Measurements from ENCODE around the gene RERE. TPM values are rescaled to one million over a fixed set of nuclear protein-coding genes. Genes with fewer than 3 reads are reported as not detected.
A peak's percentile ranks its signal among the peaks of the same experiment; 100 is the strongest.

The RERE gene
- total RNA-seq, 1 donor from 2014 or later = 252 TPM

GRCh38 chr1:8676072-8676471 lies 141.4 kb downstream of the RERE start:
- Mint-ChIP-seq H3K27me3 (ENCODE audit: unreplicated experiment) (no peaks in the 10 kb centered on the region), H3K4me1 (ENCODE audit: low read depth, unreplicated experiment) (peaks cover 53% of the 10 kb centered on the region), H3K9me3 (ENCODE audit: unreplicated experiment) (peaks cover 7% of the 10 kb centered on the region), H3K36me3 (ENCODE audit: unreplicated experiment) (no peaks in the 10 kb centered on the region), H3K27ac (ENCODE audit: unreplicated experiment) (peak overlapping the region; percentile 68), H3K4me3 (ENCODE audit: unreplicated experiment) (peak overlapping the region; percentile 35)
- no peak for TF ChIP-seq CTCF (IDR thresholded peaks at IDR 0.05; ENCODE audit: partially characterized antibody, unreplicated experiment)
- DNase-seq = no peak

GRCh38 chr1:8674912-8675311 lies 142.5 kb downstream of the RERE start:
- TF ChIP-seq CTCF (IDR thresholded peaks at IDR 0.05; ENCODE audit: partially characterized antibody, unreplicated experiment) = no peak
- Mint-ChIP-seq H3K4me1 (ENCODE audit: low read depth, unreplicated experiment) (peaks cover 64% of the 10 kb centered on the region), H3K36me3 (ENCODE audit: unreplicated experiment) (no peaks in the 10 kb centered on the region), H3K4me3 (ENCODE audit: unreplicated experiment) (peak overlapping the region; percentile 70), H3K9me3 (ENCODE audit: unreplicated experiment) (peaks cover 10% of the 10 kb centered on the region), H3K27me3 (ENCODE audit: unreplicated experiment) (no peaks in the 10 kb centered on the region), H3K27ac (ENCODE audit: unreplicated experiment) (peak overlapping the region; percentile 44)
- no peak for DNase-seq

GRCh38 chr1:8674481-8674880 lies 143.0 kb downstream of the RERE start:
- H3K27me3 Mint-ChIP-seq (ENCODE audit: unreplicated experiment) = no peaks in the 10 kb centered on the region
- H3K4me1 Mint-ChIP-seq (ENCODE audit: low read depth, unreplicated experiment) = peaks cover 69% of the 10 kb centered on the region
- peaks cover 10% of the 10 kb centered on the region for H3K9me3 Mint-ChIP-seq (ENCODE audit: unreplicated experiment)
- H3K36me3 Mint-ChIP-seq (ENCODE audit: unreplicated experiment) = no peaks in the 10 kb centered on the region
- DNase-seq = no peak
- no peak for TF ChIP-seq CTCF (IDR thresholded peaks at IDR 0.05; ENCODE audit: partially characterized antibody, unreplicated experiment)
- peak overlapping the region; percentile 70 for H3K4me3 Mint-ChIP-seq (ENCODE audit: unreplicated experiment)
- peak overlapping the region; percentile 44 for H3K27ac Mint-ChIP-seq (ENCODE audit: unreplicated experiment)

GRCh38 chr1:8671306-8671917 lies 146.0 kb downstream of the RERE start:
- TF ChIP-seq CTCF (IDR thresholded peaks at IDR 0.05; ENCODE audit: partially characterized antibody, unreplicated experiment) = peak; percentile 67
- H3K9me3 Mint-ChIP-seq (ENCODE audit: unreplicated experiment) = peaks cover 9% of the 10 kb centered on the region
- H3K4me3 Mint-ChIP-seq (ENCODE audit: unreplicated experiment) = no peak overlapping the region
- no peak overlapping the region for H3K27ac Mint-ChIP-seq (ENCODE audit: unreplicated experiment)
- no peak for DNase-seq
- H3K4me1 Mint-ChIP-seq (ENCODE audit: low read depth, unreplicated experiment) = peaks cover 71% of the 10 kb centered on the region
- no peaks in the 10 kb centered on the region for H3K27me3 Mint-ChIP-seq (ENCODE audit: unreplicated experiment)
- no peaks in the 10 kb centered on the region for H3K36me3 Mint-ChIP-seq (ENCODE audit: unreplicated experiment)

GRCh38 chr1:8670371-8670818 lies 147.0 kb downstream of the RERE start:
- Mint-ChIP-seq H3K27ac (ENCODE audit: unreplicated experiment) (peak overlapping the region; percentile 25), H3K36me3 (ENCODE audit: unreplicated experiment) (no peaks in the 10 kb centered on the region), H3K9me3 (ENCODE audit: unreplicated experiment) (peaks cover 12% of the 10 kb centered on the region), H3K4me1 (ENCODE audit: low read depth, unreplicated experiment) (peaks cover 66% of the 10 kb centered on the region), H3K4me3 (ENCODE audit: unreplicated experiment) (peak overlapping the region; percentile 18), H3K27me3 (ENCODE audit: unreplicated experiment) (no peaks in the 10 kb centered on the region)
- TF ChIP-seq CTCF (IDR thresholded peaks at IDR 0.05; ENCODE audit: partially characterized antibody, unreplicated experiment) = no peak
- DNase-seq = no peak

All from glutamatergic neuron (in vitro differentiated cells).